Lung (tissue), 12 donors: Measurements from ENCODE around the gene SYNDIG1L. TPM values are rescaled to one million over a fixed set of nuclear protein-coding genes. Genes with fewer than 3 reads are reported as not detected.
A peak's percentile ranks its signal among the peaks of the same experiment; 100 is the strongest.

Experiments
- ATAC-seq: fragments of 200-7000 bp; cut with Tn5 transposase; one replicate; pipeline ENCODE4 v1.9.1; 2020; ENCODE audit warnings: moderate number of reproducible peaks; ENCODE audit not compliant: insufficient read depth, low FRiP score
- DNase-seq, 3 donors: peaks; one replicate each; pipeline ENCODE4 v3.0.0-alpha.2; 2013 to 2017
- H3K27ac ChIP-seq, 2 donors: one replicate each; pipeline ENCODE4 v1.5.1; 2013; ENCODE audit warnings: mild to moderate bottlenecking in 2 of 2, moderate library complexity in 2 of 2, control low read depth in 1 of 2, inconsistent platforms in 1 of 2, low read depth in 1 of 2, low read length in 1 of 2
- H3K27me3 ChIP-seq, 3 donors: one replicate each; pipeline ENCODE4 v1.5.1; 2013; ENCODE audit warnings: low read length in 2 of 3; ENCODE audit not compliant: control insufficient read depth in 3 of 3, insufficient read depth in 3 of 3
- H3K36me3 ChIP-seq, 4 donors: one replicate each; pipeline ENCODE4 v1.5.1; 2013; ENCODE audit warnings: low read length in 4 of 4, mild to moderate bottlenecking in 1 of 4, moderate library complexity in 1 of 4; ENCODE audit not compliant: control insufficient read depth in 4 of 4, insufficient read depth in 4 of 4
- H3K4me1 ChIP-seq, 5 donors: one replicate each; pipeline ENCODE4 v1.5.1; 2013; ENCODE audit warnings: low read length in 5 of 5, mild to moderate bottlenecking in 2 of 5, moderate library complexity in 1 of 5; ENCODE audit not compliant: control insufficient read depth in 5 of 5, insufficient read depth in 5 of 5
- H3K4me3 ChIP-seq: one replicate; pipeline ENCODE4 v1.5.1; 2013; ENCODE audit warnings: mild to moderate bottlenecking, control low read depth, moderate library complexity
- H3K9ac ChIP-seq, 2 donors: one replicate each; pipeline ENCODE4 v1.5.1; 2013; ENCODE audit warnings: low read length in 2 of 2, control low read depth in 1 of 2; ENCODE audit not compliant: insufficient read depth in 1 of 2
- H3K9me3 ChIP-seq, 4 donors: one replicate each; pipeline ENCODE4 v1.5.1; 2013; ENCODE audit warnings: low read length in 3 of 4, mild to moderate bottlenecking in 1 of 4, moderate library complexity in 1 of 4; ENCODE audit not compliant: control insufficient read depth in 4 of 4, insufficient read depth in 3 of 4
- WGBS, 2 donors: extraction: QIAGEN DNeasy Blood & Tissue Kit; methylation state at CpG; one replicate each; pipeline ENCODE4 v1.1.7; 2013; 5-methylcytosine and 5-hydroxymethylcytosine counted together
- polyA plus RNA-seq, 2 donors: library from polyadenylated mRNA; stranded (reverse); fragments of 200-250 nt; gene quantifications; one replicate each; pipeline ENCODE4 v1.2.1, GENCODE V29; 2013
- total RNA-seq, 2 donors: library from RNA; depleted of rRNA in 1 of 2; stranded (reverse); fragments of >200 nt in 1 of 2; gene quantifications; one replicate each; pipeline ENCODE4 v1.2.1, GENCODE V29; 2014 to 2021
- TF ChIP-seq, protein P1 (sequence below): IDR thresholded peaks from 2 replicates; pipeline ENCODE4 v1.5.1; 2012; ENCODE audit warnings: mild to moderate bottlenecking; ENCODE audit errors: control extremely low read depth, extremely low read depth
- donor health status: control.
- donor health status: control.
- donor health status: Bipolar disorder and iron deficiency.
- donor health status: healthy.
- donor health status: DM: yes; HTN: yes; CAD: no.

SYNDIG1L gene
- total and polyA plus RNA-seq, 4 donors: 0.39 to 1.2 (median 0.94) TPM

DNA sequence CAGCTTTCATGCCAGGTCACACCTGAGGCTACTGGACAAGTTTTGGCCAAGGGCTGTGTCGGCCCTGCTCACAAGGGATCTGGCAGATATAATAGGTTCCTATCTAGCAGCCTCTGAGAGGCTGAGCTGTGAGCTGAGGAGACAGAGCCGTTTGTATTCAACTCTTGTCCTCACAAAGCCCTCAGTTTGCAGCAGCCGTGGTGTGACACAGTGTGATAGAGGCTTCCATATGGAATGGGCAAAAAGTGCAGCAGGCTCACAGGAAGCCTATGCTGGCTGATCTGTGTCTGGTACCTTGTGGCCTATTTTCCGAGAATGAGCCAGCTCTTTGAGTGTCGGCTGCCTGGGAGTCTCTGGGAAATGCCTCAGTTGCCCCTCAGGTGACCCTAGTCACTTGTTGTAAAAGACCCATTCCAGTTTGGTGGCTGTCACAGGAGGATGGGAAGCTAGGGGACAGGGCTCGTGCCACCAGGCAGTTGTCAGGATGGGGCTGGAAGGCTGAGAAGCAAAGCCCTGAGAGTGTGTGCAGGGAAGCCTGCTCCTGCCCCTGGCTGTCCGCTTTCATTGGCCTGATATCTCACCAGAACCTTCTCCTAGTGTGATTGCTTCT lies 61.6 kb downstream of the SYNDIG1L start:
- H3K36me3 ChIP-seq: no peaks in the 10 kb centered on the region
- no peaks in the 10 kb centered on the region for H3K4me1 ChIP-seq
- H3K27me3 ChIP-seq: peaks cover 0 to 3% (median 2%) of the 10 kb centered on the region in 3 donors
- no peak overlapping the region for H3K9ac ChIP-seq
- H3K4me3 ChIP-seq: no peak overlapping the region
- H3K9me3 ChIP-seq: no peaks in the 10 kb centered on the region
- WGBS, 2 donors: 83 to 84% methylated on average over 7 of the region's 7 CpGs
- no peak for DNase-seq
- no peak for ATAC-seq
- TF ChIP-seq, protein P1, sequence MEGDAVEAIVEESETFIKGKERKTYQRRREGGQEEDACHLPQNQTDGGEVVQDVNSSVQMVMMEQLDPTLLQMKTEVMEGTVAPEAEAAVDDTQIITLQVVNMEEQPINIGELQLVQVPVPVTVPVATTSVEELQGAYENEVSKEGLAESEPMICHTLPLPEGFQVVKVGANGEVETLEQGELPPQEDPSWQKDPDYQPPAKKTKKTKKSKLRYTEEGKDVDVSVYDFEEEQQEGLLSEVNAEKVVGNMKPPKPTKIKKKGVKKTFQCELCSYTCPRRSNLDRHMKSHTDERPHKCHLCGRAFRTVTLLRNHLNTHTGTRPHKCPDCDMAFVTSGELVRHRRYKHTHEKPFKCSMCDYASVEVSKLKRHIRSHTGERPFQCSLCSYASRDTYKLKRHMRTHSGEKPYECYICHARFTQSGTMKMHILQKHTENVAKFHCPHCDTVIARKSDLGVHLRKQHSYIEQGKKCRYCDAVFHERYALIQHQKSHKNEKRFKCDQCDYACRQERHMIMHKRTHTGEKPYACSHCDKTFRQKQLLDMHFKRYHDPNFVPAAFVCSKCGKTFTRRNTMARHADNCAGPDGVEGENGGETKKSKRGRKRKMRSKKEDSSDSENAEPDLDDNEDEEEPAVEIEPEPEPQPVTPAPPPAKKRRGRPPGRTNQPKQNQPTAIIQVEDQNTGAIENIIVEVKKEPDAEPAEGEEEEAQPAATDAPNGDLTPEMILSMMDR: no peak
- no peak overlapping the region for H3K27ac ChIP-seq

DNA sequence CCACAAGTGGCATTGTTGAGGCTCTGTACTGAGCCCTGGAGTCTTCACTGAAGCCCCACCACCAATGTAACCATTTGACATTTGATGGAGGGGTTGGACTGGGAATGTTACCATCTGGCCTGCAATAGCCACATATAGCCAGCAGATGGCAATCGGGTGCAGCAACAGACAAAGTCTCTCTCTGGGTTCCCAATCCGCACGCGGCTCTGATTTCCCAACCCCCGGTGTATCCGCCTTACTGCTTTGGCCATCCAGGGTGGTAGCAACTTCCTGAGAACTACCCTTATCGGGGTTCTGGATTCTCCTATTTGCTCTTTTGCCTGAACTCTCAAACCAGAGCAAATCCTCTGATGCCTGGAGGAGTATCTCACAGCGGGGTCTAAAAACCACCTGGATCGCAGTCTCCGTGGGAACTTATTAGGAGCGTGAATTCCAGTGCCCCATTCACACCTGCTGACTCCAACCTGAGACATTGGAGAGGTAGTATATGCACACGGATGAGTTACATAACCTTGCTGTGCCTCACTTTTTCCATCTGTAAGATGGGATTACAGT lies 63.6 kb downstream of the SYNDIG1L start:
- TF ChIP-seq, protein P1: peak; percentile 92
- no peaks in the 10 kb centered on the region for H3K9me3 ChIP-seq
- no peak overlapping the region for H3K27ac ChIP-seq
- H3K4me3 ChIP-seq: no peak overlapping the region
- H3K27me3 ChIP-seq: peaks cover 0 to 3% (median 2%) of the 10 kb centered on the region in 3 donors
- ATAC-seq (peak; percentile 84), DNase-seq (peak; percentile 82 to 88 (median 82))
- no peak overlapping the region for H3K9ac ChIP-seq
- 28 to 30% methylated on average over 12 of the region's 12 CpGs for WGBS, 2 donors
- no peaks in the 10 kb centered on the region for H3K36me3 ChIP-seq
- no peaks in the 10 kb centered on the region for H3K4me1 ChIP-seq

DNA sequence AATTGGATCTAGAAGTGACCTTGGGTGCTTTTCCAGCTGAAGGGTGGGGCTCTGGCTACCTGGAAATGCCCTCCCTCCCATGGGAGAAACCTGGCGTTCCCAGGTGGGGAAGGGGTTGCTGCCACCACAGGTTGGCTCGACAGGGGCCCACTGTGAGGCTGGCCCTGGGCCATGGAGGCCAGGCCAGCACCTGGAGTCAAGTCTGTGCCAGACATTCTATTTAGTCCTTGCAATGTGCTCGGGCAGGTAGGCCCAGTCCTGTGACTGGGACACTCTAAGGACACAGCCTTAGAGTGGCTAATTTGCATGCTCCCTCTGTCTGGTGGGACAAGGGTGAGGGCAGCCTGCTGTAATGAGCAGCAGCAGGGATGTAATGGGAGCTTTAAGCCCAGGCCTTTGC lies 65.8 kb downstream of the SYNDIG1L start:
- TF ChIP-seq, protein P1: no peak
- Histone ChIP-seq H3K27me3 (peaks cover 0 to 3% (median 2%) of the 10 kb centered on the region in 3 donors), H3K36me3 (no peaks in the 10 kb centered on the region), H3K9ac (no peak overlapping the region), H3K4me1 (no peaks in the 10 kb centered on the region), H3K27ac (no peak overlapping the region), H3K9me3 (no peaks in the 10 kb centered on the region), H3K4me3 (no peak overlapping the region)
- ATAC-seq (no peak), DNase-seq (peak in 1 of 3 donors; percentile 20)
- WGBS, 2 donors: 62 to 77% methylated on average over 3 of the region's 3 CpGs
